GM12892 (cell line): ENCODE results near the gene OGFOD3.

Experiments used
- POLR2A ChIP-seq: IDR thresholded peaks from 2 replicates; pipeline ENCODE4 v1.6.1; 2011; ENCODE audit warnings: low read depth, low read length, control low read depth
- POLR2AphosphoS5 ChIP-seq: IDR thresholded peaks from 2 replicates; pipeline ENCODE4 v1.6.1; 2011; ENCODE audit warnings: low read depth, low read length, control low read depth

DNA sequence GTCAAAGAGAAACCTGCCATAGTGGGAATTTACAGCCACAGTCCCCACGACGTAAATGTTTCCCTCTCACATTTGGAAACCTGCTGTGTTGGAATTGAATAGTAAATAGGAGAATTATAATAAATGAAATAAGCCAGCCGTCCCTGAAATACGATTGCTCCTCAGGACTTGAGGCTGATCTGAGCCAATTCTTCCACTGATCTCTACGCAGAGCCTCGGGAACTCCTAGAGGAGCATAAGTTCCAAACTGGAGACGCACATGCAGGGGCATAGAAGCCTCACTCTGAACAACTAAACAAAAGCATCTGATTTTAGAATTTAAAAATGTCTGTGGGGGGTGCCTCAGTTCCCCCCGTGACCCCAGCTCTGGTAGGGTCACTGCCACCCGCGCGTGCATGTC is 69.5 kb downstream of the OGFOD3 start:
- TF ChIP-seq POLR2A, result no peak
- TF ChIP-seq POLR2AphosphoS5, result no peak
